Lower leg skin (tissue), 3 donors: Measurements from ENCODE around the gene CPA1.

Experiments
- POLR2A ChIP-seq, 2 donors: fragments of 450-650 bp; IDR thresholded peaks; one replicate each; pipeline ENCODE4 v1.6.1; 2016 to 2017; ENCODE audit warnings: antibody characterized with exemption in 2 of 2, mild to moderate bottlenecking in 1 of 2, moderate library complexity in 1 of 2
- TF ChIP-seq, protein P1 (sequence below), 3 donors: fragments of 450-650 bp; IDR thresholded peaks; one replicate each; pipeline ENCODE4 v1.5.1; 2016; ENCODE audit warnings: antibody characterized with exemption in 3 of 3, mild to moderate bottlenecking in 3 of 3, moderate library complexity in 2 of 3

DNA sequence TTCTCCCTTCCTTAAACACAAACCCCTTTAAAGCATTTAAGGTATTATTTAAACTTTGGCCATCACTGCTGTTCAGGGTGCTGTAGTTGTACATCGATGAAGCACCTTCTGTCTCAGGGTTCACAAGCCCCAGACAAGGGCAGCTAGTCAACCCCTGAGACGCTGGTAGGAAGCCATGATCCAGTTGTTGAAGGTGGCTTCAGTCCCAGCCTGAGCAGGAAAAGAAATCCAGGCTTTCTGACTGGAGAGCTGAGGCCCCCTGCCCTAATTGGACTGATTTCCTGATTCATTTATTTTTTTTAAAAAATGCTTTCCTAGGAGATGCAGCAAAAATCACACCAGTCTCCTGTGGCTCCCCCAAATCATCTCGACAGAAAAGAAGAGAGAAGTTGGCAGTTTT, 15.8 kb downstream of the CPA1 start:
- TF ChIP-seq, protein P1, sequence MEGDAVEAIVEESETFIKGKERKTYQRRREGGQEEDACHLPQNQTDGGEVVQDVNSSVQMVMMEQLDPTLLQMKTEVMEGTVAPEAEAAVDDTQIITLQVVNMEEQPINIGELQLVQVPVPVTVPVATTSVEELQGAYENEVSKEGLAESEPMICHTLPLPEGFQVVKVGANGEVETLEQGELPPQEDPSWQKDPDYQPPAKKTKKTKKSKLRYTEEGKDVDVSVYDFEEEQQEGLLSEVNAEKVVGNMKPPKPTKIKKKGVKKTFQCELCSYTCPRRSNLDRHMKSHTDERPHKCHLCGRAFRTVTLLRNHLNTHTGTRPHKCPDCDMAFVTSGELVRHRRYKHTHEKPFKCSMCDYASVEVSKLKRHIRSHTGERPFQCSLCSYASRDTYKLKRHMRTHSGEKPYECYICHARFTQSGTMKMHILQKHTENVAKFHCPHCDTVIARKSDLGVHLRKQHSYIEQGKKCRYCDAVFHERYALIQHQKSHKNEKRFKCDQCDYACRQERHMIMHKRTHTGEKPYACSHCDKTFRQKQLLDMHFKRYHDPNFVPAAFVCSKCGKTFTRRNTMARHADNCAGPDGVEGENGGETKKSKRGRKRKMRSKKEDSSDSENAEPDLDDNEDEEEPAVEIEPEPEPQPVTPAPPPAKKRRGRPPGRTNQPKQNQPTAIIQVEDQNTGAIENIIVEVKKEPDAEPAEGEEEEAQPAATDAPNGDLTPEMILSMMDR (IDR thresholded peaks at IDR 0.05) = no peak
- TF ChIP-seq POLR2A (IDR thresholded peaks at IDR 0.05) = no peak
